ENCODE measurements around the gene CELF4. TPM values are rescaled to one million over a fixed set of nuclear protein-coding genes. Genes with fewer than 3 reads are reported as not detected.

Gene CELF4
- total and polyA plus RNA-seq, 7 donors = 0.60 to 5.0 (median 1.8) TPM; not detected in 1

GRCh38 chr18:37264956-37265355 lies 300.6 kb downstream of the CELF4 start:
- H3K36me3 ChIP-seq = no peaks in the 10 kb centered on the region
- no peaks in the 10 kb centered on the region for H3K9me3 ChIP-seq
- H3K27me3 ChIP-seq = peaks cover 0 to 23% (median 0%) of the 10 kb centered on the region in 3 donors
- H3K4me3 ChIP-seq = no peak overlapping the region
- no peak overlapping the region for H3K27ac ChIP-seq
- H3K4me1 ChIP-seq = no peaks in the 10 kb centered on the region
- 89 to 90% methylated on average over 14 of the region's 14 CpGs for WGBS, 2 donors
- intact Hi-C loops (cut with DNase I) = no loop called here
- no peak for DNase-seq
- TF ChIP-seq POLR2A (IDR thresholded peaks at IDR 0.05) (no peak), EP300 (IDR thresholded peaks at IDR 0.05) (no peak), CTCF (IDR thresholded peaks at IDR 0.05) (no peak), POLR2AphosphoS5 (IDR thresholded peaks at IDR 0.05) (no peak)

- WGBS, 2 donors = 88 to 89% methylated on average over 8 of the region's 8 CpGs
- intact Hi-C loops (cut with DNase I) = no loop called here
- Histone ChIP-seq H3K4me1 (no peaks in the 10 kb centered on the region), H3K27ac (no peak overlapping the region), H3K4me3 (no peak overlapping the region), H3K27me3 (peaks cover 0 to 49% (median 7%) of the 10 kb centered on the region in 3 donors), H3K36me3 (no peaks in the 10 kb centered on the region), H3K9me3 (no peaks in the 10 kb centered on the region)
- DNase-seq = no peak
- no peak for TF ChIP-seq POLR2A (IDR thresholded peaks at IDR 0.05)
- TF ChIP-seq CTCF (IDR thresholded peaks at IDR 0.05) = no peak
- no peak for TF ChIP-seq POLR2AphosphoS5 (IDR thresholded peaks at IDR 0.05)
- no peak for TF ChIP-seq EP300 (IDR thresholded peaks at IDR 0.05)
Observed at GRCh38 chr18:37261988-37262387, 303.6 kb downstream of the CELF4 start.

- H3K36me3 ChIP-seq = no peaks in the 10 kb centered on the region
- H3K9me3 ChIP-seq = no peaks in the 10 kb centered on the region
- no peak for DNase-seq
- TF ChIP-seq POLR2AphosphoS5 (IDR thresholded peaks at IDR 0.05) = no peak
- WGBS, 2 donors = 92 to 93% methylated on average over 11 of the region's 11 CpGs
- no peak overlapping the region for H3K27ac ChIP-seq
- peaks cover 0 to 54% (median 7%) of the 10 kb centered on the region in 3 donors for H3K27me3 ChIP-seq
- intact Hi-C loops (cut with DNase I) = no loop called here
- H3K4me3 ChIP-seq = no peak overlapping the region
- H3K4me1 ChIP-seq = no peaks in the 10 kb centered on the region
Observed at GRCh38 chr18:37261246-37261840, 304.3 kb downstream of the CELF4 start.

- H3K27me3 ChIP-seq = peaks cover 0 to 57% (median 7%) of the 10 kb centered on the region in 3 donors
- no peak overlapping the region for H3K27ac ChIP-seq
- TF ChIP-seq EP300 (IDR thresholded peaks at IDR 0.05) (no peak), POLR2AphosphoS5 (IDR thresholded peaks at IDR 0.05) (no peak), POLR2A (IDR thresholded peaks at IDR 0.05) (no peak)
- WGBS, 2 donors = 71 to 81% methylated on average over 10 of the region's 10 CpGs
- intact Hi-C loops (cut with DNase I) = no loop called here
- no peaks in the 10 kb centered on the region for H3K9me3 ChIP-seq
- DNase-seq = no peak
- H3K4me3 ChIP-seq = no peak overlapping the region
- H3K4me1 ChIP-seq = no peaks in the 10 kb centered on the region
- H3K36me3 ChIP-seq = no peaks in the 10 kb centered on the region
Observed at GRCh38 chr18:37260367-37261093, 305.1 kb downstream of the CELF4 start.

- intact Hi-C loops (cut with DNase I) = no loop called here
- 65 to 76% methylated on average over 5 of the region's 5 CpGs for WGBS, 2 donors
- no peaks in the 10 kb centered on the region for H3K36me3 ChIP-seq
- H3K9me3 ChIP-seq = no peaks in the 10 kb centered on the region
- TF ChIP-seq POLR2AphosphoS5 (IDR thresholded peaks at IDR 0.05) = no peak
- TF ChIP-seq EP300 (IDR thresholded peaks at IDR 0.05) = no peak
- no peak for TF ChIP-seq CTCF (IDR thresholded peaks at IDR 0.05)
- no peak for TF ChIP-seq POLR2A (IDR thresholded peaks at IDR 0.05)
- no peak overlapping the region for H3K4me3 ChIP-seq
- H3K27me3 ChIP-seq = peaks cover 2 to 66% (median 9%) of the 10 kb centered on the region in 3 donors
- DNase-seq = no peak
- H3K4me1 ChIP-seq = no peaks in the 10 kb centered on the region
- H3K27ac ChIP-seq = no peak overlapping the region
Observed at GRCh38 chr18:37259711-37260110, 305.9 kb downstream of the CELF4 start.
